H1 (cell line): ENCODE results near the gene SMYD4. TPM values are rescaled to one million over a fixed set of nuclear protein-coding genes. Genes with fewer than 3 reads are reported as not detected.

Source experiments
- CTCF ChIA-PET: fragments of 300-600 bp; sonication (Branson Sonifier 250); formaldehyde crosslinking; loops from one replicate; lab custom pipeline; 2021; ENCODE audit not compliant: partially characterized antibody; lab: Charles Lee
- POLR2A ChIA-PET: fragments of 300-600 bp; sonication (Branson Sonifier 250); formaldehyde crosslinking; loops from one replicate; lab custom pipeline; 2021; ENCODE audit warnings: inconsistent platforms; ENCODE audit not compliant: partially characterized antibody; lab: Charles Lee
- DNase-seq, 2 experiments: peaks; one replicate each; pipeline versions ENCODE4 v3.0.0 to v3.0.0-alpha.2; 2010 to 2022; ENCODE audit warnings: low spot score in 2 of 2, low read depth in 1 of 2, mixed read lengths in 1 of 2
- FAIRE-seq: peaks from 2 replicates; lab custom pipeline; 2011; peaks lifted over from hg19 to GRCh38; lab: Jason Lieb, UNC
- H2AFZ ChIP-seq: 2 replicates; pipeline ENCODE4 v1.8.1; 2012; ENCODE audit warnings: low read length, inconsistent platforms
- H2AK5ac ChIP-seq: 2 replicates; pipeline ENCODE4 v1.6.1; 2013; ENCODE audit warnings: low read depth, low read length
- H2BK120ac ChIP-seq: replicated peaks from 2 replicates; pipeline ENCODE3; 2013; ENCODE audit warnings: low read depth, low read length, inconsistent platforms
- H2BK12ac ChIP-seq: 2 replicates; pipeline ENCODE4 v1.6.1; 2013; ENCODE audit warnings: low read depth, low read length
- H2BK15ac ChIP-seq: 2 replicates; pipeline ENCODE4 v1.6.1; 2013; ENCODE audit warnings: low read length
- H2BK20ac ChIP-seq: 2 replicates; pipeline ENCODE4 v1.6.1; 2013; ENCODE audit warnings: low read length
- H2BK5ac ChIP-seq: 2 replicates; pipeline ENCODE4 v1.6.1; 2013; ENCODE audit warnings: low read depth, low read length
- H3K14ac ChIP-seq: 2 replicates; pipeline ENCODE4 v1.6.1; 2013; ENCODE audit warnings: inconsistent platforms; ENCODE audit not compliant: insufficient read length
- H3K18ac ChIP-seq: 2 replicates; pipeline ENCODE4 v1.6.1; 2013; ENCODE audit warnings: low read length; ENCODE audit errors: extremely low read depth
- H3K23ac ChIP-seq: 2 replicates; pipeline ENCODE4 v1.6.1; 2013; ENCODE audit warnings: inconsistent platforms; ENCODE audit not compliant: insufficient read length
- H3K23me2 ChIP-seq: 2 replicates; pipeline ENCODE4 v1.6.1; 2013; ENCODE audit warnings: low read depth, low read length
- H3K27ac ChIP-seq: 2 replicates; pipeline ENCODE4 v1.6.1; 2011; ENCODE audit warnings: low read depth, low read length, inconsistent platforms
- H3K27me3 ChIP-seq, 4 experiments: replicated peaks in 1 of 4; 1 replicate in 1 of 4; 2 replicates in 3 of 4; pipeline versions ENCODE4 v1.6.1 to v1.8.1; 2011 to 2013; ENCODE audit warnings: low read length in 3 of 4, mild to moderate bottlenecking in 3 of 4, inconsistent platforms in 2 of 4, mixed read lengths in 2 of 4, moderate library complexity in 1 of 4; ENCODE audit not compliant: control insufficient read depth in 3 of 4, insufficient read depth in 3 of 4; ENCODE audit errors: extremely low read depth in 1 of 4
- H3K36me3 ChIP-seq, 4 experiments: 2 replicates each; pipeline versions ENCODE4 v1.6.1 to v1.8.1; 2011 to 2013; ENCODE audit warnings: mild to moderate bottlenecking in 4 of 4, low read length in 3 of 4, moderate library complexity in 2 of 4, control low read depth in 1 of 4, inconsistent platforms in 1 of 4; ENCODE audit not compliant: insufficient read depth in 4 of 4, control insufficient read depth in 2 of 4
- H3K4ac ChIP-seq: replicated peaks from 2 replicates; pipeline ENCODE3; 2013; ENCODE audit warnings: low read length, low read depth, mixed read lengths, inconsistent platforms; ENCODE audit not compliant: insufficient read length
- H3K4me1 ChIP-seq, 4 experiments: replicated peaks in 1 of 4; 1 replicate in 1 of 4; 2 replicates in 3 of 4; pipeline versions ENCODE4 v1.6.1 to v1.8.1; 2011 to 2013; ENCODE audit warnings: low read length in 3 of 4, inconsistent platforms in 2 of 4, mixed read lengths in 1 of 4; ENCODE audit not compliant: insufficient read depth in 4 of 4, control insufficient read depth in 3 of 4
- H3K4me2 ChIP-seq, 2 experiments: 2 replicates each; pipeline versions ENCODE4 v1.6.1 to v1.8.1; 2011 to 2013; ENCODE audit warnings: low read depth in 2 of 2, low read length in 2 of 2, control low read depth in 1 of 2, inconsistent platforms in 1 of 2, mild to moderate bottlenecking in 1 of 2; ENCODE audit not compliant: insufficient read depth in 1 of 2
- H3K4me3 ChIP-seq, 4 experiments: fragments of 200-600, 300-600 bp in 1 of 4; sonication (generic), shearing (Covaris generic), sonication (Bioruptor Twin) in 1 of 4; 2 replicates each; pipeline versions ENCODE4 v1.5.1 to v1.8.1; 2011 to 2016; ENCODE audit warnings: low read length in 4 of 4, low read depth in 3 of 4, control low read depth in 2 of 4, inconsistent platforms in 2 of 4, mild to moderate bottlenecking in 2 of 4, mixed read lengths in 1 of 4, moderate library complexity in 1 of 4; ENCODE audit not compliant: insufficient read depth in 2 of 4; ENCODE audit errors: extremely low read depth in 1 of 4
- H3K56ac ChIP-seq: replicated peaks from 2 replicates; pipeline ENCODE3; 2013; ENCODE audit warnings: low read depth, mild to moderate bottlenecking, mixed read lengths, low read length, inconsistent platforms; ENCODE audit not compliant: insufficient read length
- H3K79me1 ChIP-seq: 2 replicates; pipeline ENCODE4 v1.6.1; 2013; ENCODE audit warnings: low read depth, low read length, control low read depth
- H3K79me2 ChIP-seq, 2 experiments: 2 replicates each; pipeline versions ENCODE4 v1.6.1 to v1.8.1; 2012 to 2013; ENCODE audit warnings: low read length in 2 of 2, mild to moderate bottlenecking in 2 of 2, inconsistent platforms in 1 of 2; ENCODE audit not compliant: insufficient read depth in 2 of 2, control insufficient read depth in 1 of 2
- H3K9ac ChIP-seq, 4 experiments: replicated peaks in 1 of 4; 1 replicate in 1 of 4; 2 replicates in 3 of 4; pipeline versions ENCODE4 v1.6.1 to v1.8.1; 2011 to 2013; ENCODE audit warnings: low read depth in 3 of 4, low read length in 3 of 4, control low read depth in 2 of 4, mild to moderate bottlenecking in 2 of 4, moderate library complexity in 2 of 4, inconsistent platforms in 1 of 4; ENCODE audit errors: extremely low read depth in 1 of 4
- H3K9me3 ChIP-seq, 2 experiments: 2 replicates each; pipeline versions ENCODE4 v1.6.1 to v1.8.1; 2012 to 2013; ENCODE audit warnings: mild to moderate bottlenecking in 2 of 2, moderate library complexity in 2 of 2, control low read depth in 1 of 2, inconsistent platforms in 1 of 2, low read depth in 1 of 2, low read length in 1 of 2, mixed read lengths in 1 of 2; ENCODE audit not compliant: insufficient read depth in 2 of 2
- H4K20me1 ChIP-seq, 2 experiments: replicated peaks in 1 of 2; 2 replicates each; pipeline versions ENCODE3 to v1.8.1; 2011 to 2013; ENCODE audit warnings: inconsistent platforms in 2 of 2, low read length in 2 of 2, mild to moderate bottlenecking in 1 of 2; ENCODE audit not compliant: insufficient read depth in 2 of 2, control insufficient read depth in 1 of 2
- H4K5ac ChIP-seq: 2 replicates; pipeline ENCODE4 v1.6.1; 2013; ENCODE audit warnings: low read length, low read depth, mixed read lengths, inconsistent platforms; ENCODE audit not compliant: insufficient read length
- H4K8ac ChIP-seq: 2 replicates; pipeline ENCODE4 v1.8.0; 2013; ENCODE audit warnings: mild to moderate bottlenecking, moderate library complexity, low read length, inconsistent platforms; ENCODE audit not compliant: insufficient read depth; ENCODE audit errors: extremely low read depth
- H4K91ac ChIP-seq: replicated peaks from 2 replicates; pipeline ENCODE3; 2013; ENCODE audit warnings: low read length, mixed read lengths, inconsistent platforms; ENCODE audit not compliant: insufficient read length
- BRCA1 ChIP-seq: IDR thresholded peaks from 2 replicates; pipeline ENCODE4 v1.6.1; 2012; ENCODE audit warnings: low read depth, low read length, improper control_type of control experiment
- CBX5 ChIP-seq: fragments of 300-800, 300-1000 bp; sonication (generic); IDR thresholded peaks from 2 replicates; pipeline ENCODE4 v1.7.1; 2016; ENCODE audit warnings: antibody characterized with exemption, low read length, low read depth
- CTBP2 ChIP-seq: IDR thresholded peaks from 2 replicates; pipeline ENCODE4 v1.7.0; 2011; ENCODE audit warnings: borderline replicate concordance, mild to moderate bottlenecking, moderate library complexity, mixed read lengths, low read length; ENCODE audit not compliant: insufficient read depth, insufficient read length
- KDM1A ChIP-seq: fragments of 200-600, 300-600 bp; sonication (generic); IDR thresholded peaks from 2 replicates; pipeline ENCODE4 v1.7.1; 2016; ENCODE audit warnings: mild to moderate bottlenecking, low read length, borderline replicate concordance
- RXRA ChIP-seq: IDR thresholded peaks from 2 replicates; pipeline ENCODE4 v1.6.1; 2011; ENCODE audit warnings: low read depth, mild to moderate bottlenecking, low read length, moderate library complexity; ENCODE audit not compliant: insufficient read depth
- SIX5 ChIP-seq: IDR thresholded peaks from 2 replicates; pipeline ENCODE4 v1.6.1; 2011; ENCODE audit warnings: mild to moderate bottlenecking, low read depth, low read length
- TEAD4 ChIP-seq: IDR thresholded peaks from 2 replicates; pipeline ENCODE4 v1.6.1; 2012; ENCODE audit warnings: low read depth, low read length, inconsistent platforms, mixed read lengths
- WGBS, 2 experiments: shearing (Covaris generic) in 1 of 2; methylation state at CpG; one replicate each; pipeline versions ENCODE4 v1.1.6 to v1.1.7; 2013 to 2015; ENCODE audit warnings: low lambda C conversion rate in 2 of 2, mixed read lengths in 2 of 2, inconsistent platforms in 1 of 2, low coverage in 1 of 2, missing lambda C conversion rate in 1 of 2; ENCODE audit not compliant: insufficient replicate concordance in 2 of 2, insufficient coverage in 1 of 2, insufficient read length in 1 of 2; ENCODE audit errors: extremely low coverage in 1 of 2, missing lambda C conversion rate in 1 of 2; 5-methylcytosine and 5-hydroxymethylcytosine counted together
- polyA plus RNA-seq, 7 experiments: library from polyadenylated mRNA; depleted of rRNA in 3 of 7; stranded (reverse) in 5 of 7; unstranded in 2 of 7; fragments of >200 nt in 5 of 7; fragments of 200-250 nt in 2 of 7; gene quantifications; 1 replicate in 5 of 7; 2 replicates in 1 of 7; 4 replicates in 1 of 7; pipeline versions ENCODE4 v1.2.1 to v1.2.3, GENCODE V29; 2011 to 2013; ENCODE audit warnings: missing spikeins in 2 of 7, mixed read lengths in 2 of 7
- total RNA-seq: library from RNA; stranded (reverse); fragmentation: NEBNext Ultra II Directional; extraction: Animal tissue kit (Norgen Biotek cat#: 25700); gene quantifications from 2 replicates; pipeline ENCODE4 v1.2.1, GENCODE V29; 2021
- TF ChIP-seq, protein P1 (sequence below): IDR thresholded peaks from 2 replicates; pipeline ENCODE4 v1.6.1; 2011; ENCODE audit warnings: low read length, improper control_type of control experiment

Gene SMYD4
- total and polyA plus RNA-seq, 2 of the 8 experiments (the other 6 are each of a cell fraction or from before 2014, with no cell fraction given) = 10.5 to 23.4 TPM

DNA sequence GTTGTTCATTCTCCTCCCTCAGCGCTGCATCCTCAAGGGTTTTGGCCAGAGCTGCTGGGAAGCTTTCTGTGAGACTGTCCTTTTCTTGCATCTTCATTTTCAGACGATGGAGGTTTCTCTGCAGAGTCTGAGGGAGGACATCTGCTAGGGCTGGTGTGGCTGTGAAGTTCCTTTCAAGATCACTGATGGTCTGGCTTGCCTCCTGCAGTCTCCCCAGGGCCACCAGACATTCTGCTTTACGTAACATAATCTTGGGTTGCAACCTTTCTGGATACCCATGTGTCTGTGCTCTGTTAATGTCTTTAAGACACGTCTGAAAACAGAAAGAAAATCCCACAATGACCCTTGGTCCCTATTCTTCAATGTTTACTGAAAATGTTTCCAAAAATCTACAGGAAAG, 29.0 kb downstream of the SMYD4 start:
- ChIA-PET POLR2A (interaction anchor here (0.6 to 1.1 kb wide), 2 partner anchors 25 to 84 kb away, joined by 3 read pairs; no protein-coding TSS in a partner anchor), CTCF (no interaction called here)
- Histone ChIP-seq H3K9ac (no peak overlapping the region), H3K56ac (no peak overlapping the region), H3K27me3 (no peaks in the 10 kb centered on the region), H2AFZ (no peak overlapping the region), H4K8ac (no peak overlapping the region), H2AK5ac (no peak overlapping the region), H3K4ac (no peak overlapping the region), H3K23ac (no peak overlapping the region), H2BK15ac (no peak overlapping the region), H2BK120ac (no peak overlapping the region), H4K5ac (no peak overlapping the region), H4K91ac (no peak overlapping the region), H3K79me2 (no peaks in the 10 kb centered on the region), H3K9me3 (no peaks in the 10 kb centered on the region), H3K18ac (no peak overlapping the region), H3K4me2 (no peak overlapping the region), H2BK12ac (no peak overlapping the region), H2BK20ac (no peak overlapping the region), H3K79me1 (no peaks in the 10 kb centered on the region; the same call in 1 of the 2 replicates), H4K20me1 (no peaks in the 10 kb centered on the region), H3K4me1 (no peaks in the 10 kb centered on the region), H3K36me3 (peaks cover 0 to 34% (median 24%) of the 10 kb centered on the region in 4 experiments; a peak in 7 of 8 replicates), H3K4me3 (no peak overlapping the region), H2BK5ac (no peak overlapping the region), H3K27ac (no peak overlapping the region), H3K23me2 (no peaks in the 10 kb centered on the region), H3K14ac (no peak overlapping the region)
- FAIRE-seq (no peak), DNase-seq (no peak)
- TF ChIP-seq, protein P1, sequence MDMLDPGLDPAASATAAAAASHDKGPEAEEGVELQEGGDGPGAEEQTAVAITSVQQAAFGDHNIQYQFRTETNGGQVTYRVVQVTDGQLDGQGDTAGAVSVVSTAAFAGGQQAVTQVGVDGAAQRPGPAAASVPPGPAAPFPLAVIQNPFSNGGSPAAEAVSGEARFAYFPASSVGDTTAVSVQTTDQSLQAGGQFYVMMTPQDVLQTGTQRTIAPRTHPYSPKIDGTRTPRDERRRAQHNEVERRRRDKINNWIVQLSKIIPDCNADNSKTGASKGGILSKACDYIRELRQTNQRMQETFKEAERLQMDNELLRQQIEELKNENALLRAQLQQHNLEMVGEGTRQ = no peak
- TF ChIP-seq TEAD4 (no peak), RXRA (no peak), BRCA1 (no peak), SIX5 (no peak), KDM1A (no peak), CBX5 (no peak), CTBP2 (no peak)
- WGBS, 2 experiments = 86% methylated on average over 4 of the region's 4 CpGs; no CpG with 5 or more reads in 1 of the 2 experiments
